Stomach (tissue), 4 donors: ENCODE results near the gene P2RX3.

ENCODE experiments used
- CTCF ChIP-seq, 7 experiments: fragments of 450-650 bp in 4 of 7; fragments of 200-600 bp in 3 of 7; sonication (generic) in 3 of 7; IDR thresholded peaks; one replicate each; pipeline ENCODE4 v1.5.1; 2016 to 2019; ENCODE audit warnings: antibody characterized with exemption in 7 of 7, control low read depth in 2 of 7, mild to moderate bottlenecking in 1 of 7
- EP300 ChIP-seq: sonication (generic); formaldehyde crosslinking; IDR thresholded peaks from one replicate; pipeline ENCODE4 v1.6.1; 2017; ENCODE audit warnings: antibody characterized with exemption
- POLR2A ChIP-seq, 4 donors: fragments of 450-650 bp; IDR thresholded peaks; one replicate each; pipeline ENCODE4 v1.6.1; 2016; ENCODE audit warnings: antibody characterized with exemption in 4 of 4, control low read depth in 2 of 4, mild to moderate bottlenecking in 1 of 4, moderate library complexity in 1 of 4
- POLR2AphosphoS5 ChIP-seq, 3 donors: sonication (generic); formaldehyde crosslinking; IDR thresholded peaks; one replicate each; pipeline ENCODE4 v1.6.1; 2016; ENCODE audit warnings: antibody characterized with exemption in 3 of 3

- TF ChIP-seq POLR2AphosphoS5 (IDR thresholded peaks at IDR 0.05) = no peak
- TF ChIP-seq POLR2A (IDR thresholded peaks at IDR 0.05) = no peak
- no peak for TF ChIP-seq CTCF (IDR thresholded peaks at IDR 0.05)
- no peak for TF ChIP-seq EP300
Measured at GRCh38 chr11:57353446-57353845, 15.3 kb downstream of the P2RX3 start.
